Metanephros (tissue), 2 donors: Measurements from ENCODE around the gene GATC. TPM values are rescaled to one million over a fixed set of nuclear protein-coding genes. Genes with fewer than 3 reads are reported as not detected.

Source experiments
- small RNA-seq: library from RNA; depleted of rRNA; stranded (forward); fragments of <200 nt; gene quantifications from one replicate; pipeline ENCODE3, GENCODE V24; 2014; ENCODE audit warnings: low replicate concordance
- total RNA-seq: library from RNA; depleted of rRNA; stranded (reverse); fragments of >200 nt; gene quantifications from one replicate; pipeline ENCODE4 v1.2.3, GENCODE V29; 2014

Gene GATC, protein sequence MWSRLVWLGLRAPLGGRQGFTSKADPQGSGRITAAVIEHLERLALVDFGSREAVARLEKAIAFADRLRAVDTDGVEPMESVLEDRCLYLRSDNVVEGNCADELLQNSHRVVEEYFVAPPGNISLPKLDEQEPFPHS
- 22.4 TPM for total RNA-seq

DNA sequence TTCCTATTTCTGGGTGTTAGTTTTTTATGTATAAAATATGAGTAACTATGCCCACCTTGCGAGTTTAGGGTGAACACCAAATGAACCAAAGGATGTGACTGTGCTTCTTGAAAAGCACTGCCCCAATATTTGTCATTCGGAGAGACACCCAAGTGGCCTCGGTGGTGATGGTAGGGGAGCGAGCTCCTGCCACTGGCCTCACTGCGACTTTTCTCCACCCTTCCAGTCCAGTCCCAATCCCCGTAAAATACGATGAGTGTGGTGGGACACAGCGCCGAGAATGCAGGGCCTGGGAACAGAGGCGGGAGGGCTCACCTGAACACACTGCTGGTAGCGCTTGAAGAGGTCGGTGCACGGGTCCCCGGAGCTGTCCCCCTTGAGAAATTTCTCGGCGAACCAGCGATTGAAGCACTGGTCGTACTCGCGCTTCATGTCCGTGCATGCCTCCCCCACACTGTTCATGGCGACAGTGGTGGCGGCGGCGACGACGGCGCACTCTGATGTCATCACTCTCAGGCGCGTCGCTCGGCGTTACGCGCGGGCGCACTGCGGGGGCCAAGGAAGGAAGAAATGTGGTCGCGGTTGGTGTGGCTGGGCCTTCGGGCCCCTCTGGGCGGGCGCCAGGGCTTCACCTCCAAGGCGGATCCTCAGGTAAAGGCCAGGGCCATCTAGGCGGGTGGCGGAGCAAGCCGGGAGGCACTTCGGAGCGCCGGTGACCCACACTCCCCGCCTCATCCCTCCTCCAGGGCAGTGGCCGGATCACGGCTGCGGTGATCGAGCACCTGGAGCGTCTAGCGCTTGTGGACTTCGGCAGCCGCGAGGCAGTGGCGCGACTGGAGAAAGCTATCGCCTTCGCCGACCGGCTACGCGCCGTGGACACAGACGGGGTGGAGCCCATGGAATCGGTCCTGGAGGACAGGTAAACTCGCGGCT lies at the start of gene GATC, which contains the start of gene TRIAP1:
GATC (plus strand) TSS at position 534 of the 933 bp plus-strand sequence; CDS start at position 571, 37 bp downstream.
TRIAP1 (minus strand) TSS at position 474 of the 933 bp plus-strand sequence; CDS start at position 462, 12 bp downstream.

DNA sequence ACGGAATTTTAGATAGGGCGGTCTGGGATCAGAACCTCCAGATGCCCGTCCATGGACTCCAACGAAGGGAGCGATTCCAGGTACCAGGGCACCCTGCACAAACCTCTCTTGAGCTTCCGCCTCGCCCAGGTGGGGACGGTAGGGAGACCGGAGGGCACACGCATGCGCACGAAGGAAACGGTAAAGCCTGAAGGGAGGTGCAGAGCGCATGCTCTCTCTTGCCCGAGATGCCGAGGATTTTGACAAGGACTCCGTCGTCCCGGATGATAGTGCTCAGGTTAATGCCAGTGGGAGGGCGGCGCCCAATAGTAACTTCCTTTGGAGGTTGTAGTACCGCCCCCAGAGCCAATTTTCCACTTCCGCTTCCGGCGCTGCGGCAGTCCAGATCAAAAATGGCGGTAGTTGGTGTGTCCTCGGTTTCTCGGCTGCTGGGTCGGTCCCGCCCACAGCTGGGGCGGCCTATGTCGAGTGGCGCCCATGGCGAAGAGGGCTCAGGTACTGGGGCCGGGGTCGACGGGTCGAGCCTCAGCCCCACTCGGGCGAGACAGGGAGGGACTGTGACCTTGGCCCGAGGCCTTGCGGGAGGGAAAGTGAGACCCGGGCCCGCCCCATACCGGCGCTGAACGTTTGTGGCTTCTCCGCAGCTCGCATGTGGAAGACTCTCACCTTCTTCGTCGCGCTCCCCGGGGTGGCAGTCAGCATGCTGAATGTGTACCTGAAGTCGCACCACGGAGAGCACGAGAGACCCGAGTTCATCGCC lies 8.3 kb upstream of the GATC start, which contains the start of gene COX6A1:
COX6A1 (plus strand) TSS at position 379 of the 760 bp plus-strand sequence; CDS start at position 393, 14 bp downstream.

DNA sequence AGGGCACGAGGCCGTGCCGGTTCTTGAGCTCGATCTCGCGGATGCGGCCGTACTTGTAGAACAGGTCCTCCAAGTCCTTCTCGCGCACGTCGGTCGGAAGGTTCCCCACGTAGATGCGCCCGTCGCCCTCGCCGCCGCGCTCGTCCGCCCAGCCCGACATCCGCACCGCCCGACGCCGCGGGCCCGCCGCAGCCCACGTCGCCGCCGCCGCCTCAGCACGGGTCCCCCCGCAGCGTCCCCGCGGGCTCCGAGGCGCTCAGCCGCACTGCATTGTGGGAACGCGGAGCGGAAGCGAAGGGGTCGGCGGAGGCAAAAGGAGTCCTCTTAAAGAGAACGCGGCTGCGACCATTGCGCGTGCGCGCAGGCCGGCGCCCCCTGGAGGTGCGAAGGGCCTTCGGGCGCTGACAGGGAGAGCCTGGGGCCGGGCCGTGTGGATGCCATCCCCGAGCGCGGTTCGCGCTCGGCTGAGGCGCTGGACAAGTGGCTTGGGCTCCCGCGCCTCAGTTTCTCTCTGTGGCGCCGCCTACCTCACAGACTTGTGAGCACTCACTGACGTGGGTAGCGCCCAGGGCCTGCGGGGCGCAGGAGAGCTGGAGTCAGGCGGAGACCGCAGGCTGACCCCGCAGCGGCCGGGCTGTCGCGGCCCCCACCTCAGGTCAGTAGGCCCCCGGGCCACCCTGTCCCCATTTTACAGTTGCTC lies 23.4 kb downstream of the GATC start, which contains the start of gene SRSF9:
SRSF9 (minus strand) TSS at position 299 of the 700 bp plus-strand sequence; CDS start at position 160, 139 bp downstream.

DNA sequence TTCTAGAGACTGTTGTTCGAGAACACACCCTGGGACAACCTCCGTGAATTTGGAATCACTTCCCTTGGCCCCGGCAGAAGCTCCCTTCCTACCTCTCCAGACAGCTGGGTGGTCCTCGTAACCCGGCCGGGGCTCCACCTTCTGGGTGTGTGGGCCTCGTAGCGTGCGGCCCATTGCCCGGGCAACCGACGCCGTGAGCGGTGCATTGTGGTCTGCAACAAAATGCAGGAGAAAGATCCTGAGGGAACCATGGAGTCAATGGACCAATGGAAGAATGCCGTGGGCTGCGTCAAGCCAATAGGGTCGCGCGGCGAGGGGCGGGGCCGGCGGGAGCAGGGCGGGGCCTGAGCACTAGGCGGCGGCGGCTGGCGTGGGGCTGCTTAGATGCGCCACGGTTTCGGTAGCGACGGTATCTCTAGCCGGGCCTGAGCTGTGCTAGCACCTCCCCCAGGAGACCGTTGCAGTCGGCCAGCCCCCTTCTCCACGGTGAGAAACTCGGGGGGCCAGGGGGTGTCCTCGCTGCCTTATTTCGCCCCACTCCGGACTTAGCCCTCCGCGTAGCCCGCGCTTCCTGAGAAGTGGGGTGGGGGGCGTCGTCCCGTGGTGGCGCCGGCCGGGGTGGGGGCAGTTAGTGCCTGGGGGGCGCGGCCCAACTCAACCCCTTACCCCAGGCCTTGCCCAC lies 49.6 kb downstream of the GATC start, which contains the start of gene DYNLL1:
DYNLL1 (plus strand) TSS at position 383 of the 682 bp plus-strand sequence. CDS start 309 bp downstream, outside the sequence.

Small RNAs within 50 kb of the gene (small RNA-seq; reads per million reads assigned to genes)
- not detected for gene RF00019

Other genes starting within 250 kb of the GATC start
- 2,111 TPM for gene RPLP0, start 245.3 kb upstream of the GATC start, total RNA-seq
- gene PXN, start 180.7 kb upstream of the GATC start, total RNA-seq, result 62.1 TPM
- gene RNU4-2, start 154.5 kb upstream of the GATC start, total RNA-seq, result under 0.01 TPM
- gene RNU4-1, start 153.2 kb upstream of the GATC start, total RNA-seq, result under 0.01 TPM
- 6.3 TPM for gene SIRT4, start 144.1 kb upstream of the GATC start, total RNA-seq
- gene PLA2G1B, start 118.7 kb upstream of the GATC start, total RNA-seq, result not detected
- 4.8 TPM for gene MSI1, start 77.3 kb upstream of the GATC start, total RNA-seq
- gene COX6A1, start 8.3 kb upstream of the GATC start, total RNA-seq, result 257 TPM
- gene TRIAP1, start 60 bp upstream of the GATC start, total RNA-seq, result 11.3 TPM
- gene SRSF9, start 23.3 kb downstream of the GATC start, total RNA-seq, result 134 TPM
- gene DYNLL1, start 49.7 kb downstream of the GATC start, total RNA-seq, result 265 TPM
- gene COQ5, start 82.7 kb downstream of the GATC start, total RNA-seq, result 51.4 TPM
- 175 TPM for gene RNF10, start 87.9 kb downstream of the GATC start, total RNA-seq
- gene POP5, start 135.0 kb downstream of the GATC start, total RNA-seq, result 28.4 TPM
- 1.9 TPM for gene CABP1, start 194.2 kb downstream of the GATC start, total RNA-seq
- gene MLEC, start 240.7 kb downstream of the GATC start, total RNA-seq, result 76.0 TPM